GM21367 (cell line): ENCODE data around the gene ZNF836.

Experiments
- ATAC-seq: cut with Tn5 transposase; IDR thresholded peaks from one replicate; pipeline ENCODE4 v1.9.1; 2021; ENCODE audit not compliant: unreplicated experiment

The ZNF836 gene

DNA sequence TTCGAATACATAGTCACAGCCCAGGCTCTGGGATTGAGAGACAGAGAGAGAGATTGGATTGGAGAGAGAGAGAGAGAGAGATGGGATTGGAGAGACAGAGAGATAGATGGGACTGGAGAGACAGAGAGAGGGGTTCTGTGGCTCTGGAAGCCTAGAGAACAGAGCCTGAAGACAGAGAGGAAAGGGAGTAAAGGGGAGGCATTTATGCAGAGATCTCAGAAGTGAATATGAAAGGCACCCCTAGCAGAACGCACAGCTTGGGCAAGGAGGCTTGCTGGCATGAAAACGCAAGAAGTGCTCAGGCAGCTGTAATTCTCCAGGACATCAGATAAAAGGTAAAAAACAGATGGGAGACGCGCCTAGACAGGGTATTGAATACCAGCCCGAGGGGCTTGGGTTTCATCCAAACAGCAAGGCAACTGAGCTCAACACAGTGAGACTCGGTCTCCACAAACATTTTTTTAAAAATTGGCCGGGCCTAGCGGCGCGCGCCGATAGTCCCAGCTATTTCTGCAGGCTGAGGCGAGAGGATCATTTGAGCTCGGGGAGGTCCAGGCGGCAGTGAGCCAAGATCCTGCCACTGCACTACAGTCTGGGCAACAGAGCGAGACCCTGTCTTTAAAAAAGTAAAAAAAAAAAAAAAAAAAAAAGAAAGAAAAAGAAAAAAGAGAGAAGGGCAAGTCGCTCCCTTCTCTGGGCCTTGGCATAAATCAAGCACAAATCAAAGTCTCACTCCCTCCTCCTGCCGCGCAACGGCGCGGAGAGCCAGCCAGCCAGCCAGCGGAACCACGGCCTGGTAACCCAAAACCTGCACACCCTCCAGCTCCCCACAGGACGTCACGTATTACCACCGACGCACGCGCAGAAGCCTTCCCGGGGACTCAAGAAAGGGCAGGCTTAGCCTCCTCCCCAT, 17.7 kb upstream of the ZNF836 start:
- ATAC-seq, result peak; percentile 3

DNA sequence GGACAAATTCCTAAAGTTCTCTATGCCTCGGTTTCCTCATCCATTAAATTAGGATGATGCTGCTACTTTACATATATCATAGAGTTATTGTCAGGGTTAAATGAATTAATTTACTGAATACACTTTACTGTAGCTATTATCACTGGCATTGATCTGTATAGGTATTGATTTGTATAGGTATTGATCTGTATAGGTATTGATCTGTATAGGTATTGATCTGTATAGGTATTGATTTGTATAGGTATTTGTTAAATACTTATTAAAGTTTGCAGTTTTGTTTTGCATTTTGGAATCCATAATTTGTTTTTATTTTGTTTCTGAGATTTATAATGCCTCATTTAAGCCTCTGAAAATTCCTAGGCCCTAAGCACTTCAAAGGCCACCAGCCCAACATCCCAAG, 16.0 kb upstream of the ZNF836 start:
- no peak for ATAC-seq

DNA sequence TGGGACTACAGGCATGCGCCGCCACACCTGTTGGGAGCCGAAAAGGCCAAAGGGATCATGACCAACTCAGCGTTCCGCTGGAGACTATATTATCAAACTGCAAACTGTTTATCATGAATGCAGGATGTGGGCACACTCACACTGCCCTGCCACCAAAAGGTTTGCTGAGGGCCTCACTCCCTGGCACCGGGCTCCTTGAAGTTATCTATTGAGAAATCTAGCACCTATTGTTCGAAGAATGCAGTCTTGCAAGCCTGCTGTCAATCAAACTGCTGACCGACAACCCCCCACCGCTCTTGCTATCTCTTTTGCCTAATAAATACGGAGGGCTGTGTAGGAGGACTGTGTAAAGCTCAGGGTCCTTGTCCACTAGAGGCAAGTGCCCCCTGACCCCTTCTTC, 5.2 kb upstream of the ZNF836 start:
- no peak for ATAC-seq

DNA sequence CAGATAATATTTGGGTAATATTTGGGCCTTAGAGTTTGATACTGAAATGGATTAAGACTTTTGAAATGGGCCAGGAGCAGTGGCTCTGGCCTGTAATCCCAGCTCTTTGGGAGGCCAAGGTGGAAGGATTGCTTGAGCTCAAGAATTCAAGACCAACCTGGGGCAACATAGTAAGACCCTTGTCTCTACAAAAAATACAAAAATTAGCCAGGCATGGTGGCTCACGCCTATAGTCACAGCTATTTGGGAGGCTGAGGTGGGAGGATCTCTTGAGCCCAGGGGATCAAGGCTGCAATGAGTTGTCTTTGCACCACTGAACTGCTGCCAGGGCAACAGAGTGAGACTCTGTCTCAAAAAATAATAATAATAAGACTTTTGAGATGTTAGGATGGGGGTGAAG, 926 bp upstream of the ZNF836 start:
- ATAC-seq, result no peak

DNA sequence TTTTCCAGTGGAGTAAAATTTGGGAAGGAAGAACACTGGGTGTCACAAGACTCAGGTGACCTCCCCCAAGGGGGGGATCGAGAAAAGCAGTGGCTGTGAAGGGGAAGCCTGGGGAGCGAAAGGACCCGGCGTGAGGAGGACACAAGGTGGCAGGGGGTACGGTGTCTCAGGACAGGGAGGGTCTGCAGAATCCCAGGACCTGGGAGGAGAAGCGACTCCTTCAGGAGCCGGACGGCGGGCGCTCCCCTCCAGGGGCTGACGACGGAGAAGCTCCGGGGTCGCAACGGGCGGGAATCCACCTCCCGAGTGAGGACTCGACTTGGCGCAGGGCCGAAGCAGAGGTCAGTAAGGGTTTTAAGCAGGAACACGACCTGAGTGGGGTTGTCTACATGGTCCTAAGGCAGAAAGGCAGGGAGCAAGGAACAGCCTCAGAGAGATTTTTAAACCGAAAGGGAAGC, 529 bp downstream of the ZNF836 start:
- no peak for ATAC-seq

DNA sequence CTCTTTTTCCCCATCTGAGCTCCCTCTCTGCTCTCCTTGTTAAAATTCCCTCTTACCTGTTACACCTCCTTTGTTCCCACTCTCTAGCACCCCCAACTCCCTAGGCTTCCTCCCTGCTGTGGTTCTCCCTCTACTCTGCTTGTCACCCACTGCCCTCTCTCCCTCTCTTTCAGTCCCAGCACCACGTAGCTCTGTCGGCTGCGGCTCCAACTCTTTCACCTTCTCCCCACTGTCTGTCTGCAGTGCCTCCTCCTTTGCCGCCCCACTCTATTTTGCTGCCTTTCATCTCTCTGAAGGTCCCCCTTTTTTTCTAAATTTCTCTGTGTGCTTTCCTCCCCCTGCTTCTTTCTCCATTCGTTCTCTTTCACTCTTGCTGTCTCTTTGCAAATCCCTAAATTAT, 1.1 kb downstream of the ZNF836 start:
- ATAC-seq, result no peak

DNA sequence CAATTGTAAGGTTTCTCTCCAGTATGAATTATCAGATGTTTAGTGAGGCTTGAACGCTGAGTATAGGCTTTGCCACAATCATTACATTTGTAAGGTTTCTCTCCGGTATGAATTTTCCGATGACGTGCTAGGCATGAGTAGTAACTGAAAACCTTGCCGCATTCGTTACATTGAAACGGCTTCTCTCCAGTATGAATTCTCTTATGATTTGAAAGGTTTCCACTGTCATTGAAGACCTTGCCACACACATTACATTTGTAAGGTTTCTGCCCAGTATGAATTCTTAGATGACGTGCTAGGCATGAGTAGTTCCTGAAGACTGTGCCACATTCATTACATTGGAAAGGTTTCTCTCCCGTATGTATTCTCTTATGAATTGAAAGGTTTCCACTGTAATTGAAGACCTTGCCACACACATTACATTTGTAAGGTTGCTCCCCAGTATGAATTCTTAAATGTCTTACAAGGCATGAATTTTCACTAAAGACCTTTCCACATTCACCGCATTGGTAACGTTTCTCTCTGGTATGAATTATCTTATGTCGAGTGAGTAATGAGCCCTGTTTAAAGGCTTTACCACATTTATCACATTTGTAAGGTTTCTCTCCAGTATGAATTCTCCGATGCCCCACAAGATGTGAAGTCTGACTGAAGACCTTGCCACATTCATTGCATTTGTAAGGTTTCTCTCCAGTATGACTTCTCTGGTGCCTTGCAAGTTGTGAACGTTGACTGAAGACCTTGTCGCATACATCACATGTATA, 15.6 kb downstream of the ZNF836 start:
- ATAC-seq, result no peak

DNA sequence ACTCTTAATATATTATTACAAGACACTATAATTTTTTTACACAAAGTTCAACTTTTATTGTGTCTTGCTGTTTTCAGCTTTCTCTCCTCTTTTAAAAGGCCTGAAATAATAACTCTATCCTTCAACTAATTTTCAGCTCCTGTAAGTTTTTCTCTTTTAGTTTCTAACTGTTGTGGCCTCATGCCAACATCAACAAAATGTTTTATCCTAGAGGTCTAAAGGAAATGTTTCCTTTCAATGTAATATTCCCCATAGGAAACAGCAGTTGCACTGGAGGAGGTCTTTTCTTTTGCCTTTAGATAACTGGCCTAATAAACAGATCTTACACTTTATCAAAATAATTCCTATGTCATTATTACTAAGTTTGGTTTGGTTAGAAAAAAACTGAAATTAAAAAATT, 23.2 kb downstream of the ZNF836 start:
- ATAC-seq, result no peak

DNA sequence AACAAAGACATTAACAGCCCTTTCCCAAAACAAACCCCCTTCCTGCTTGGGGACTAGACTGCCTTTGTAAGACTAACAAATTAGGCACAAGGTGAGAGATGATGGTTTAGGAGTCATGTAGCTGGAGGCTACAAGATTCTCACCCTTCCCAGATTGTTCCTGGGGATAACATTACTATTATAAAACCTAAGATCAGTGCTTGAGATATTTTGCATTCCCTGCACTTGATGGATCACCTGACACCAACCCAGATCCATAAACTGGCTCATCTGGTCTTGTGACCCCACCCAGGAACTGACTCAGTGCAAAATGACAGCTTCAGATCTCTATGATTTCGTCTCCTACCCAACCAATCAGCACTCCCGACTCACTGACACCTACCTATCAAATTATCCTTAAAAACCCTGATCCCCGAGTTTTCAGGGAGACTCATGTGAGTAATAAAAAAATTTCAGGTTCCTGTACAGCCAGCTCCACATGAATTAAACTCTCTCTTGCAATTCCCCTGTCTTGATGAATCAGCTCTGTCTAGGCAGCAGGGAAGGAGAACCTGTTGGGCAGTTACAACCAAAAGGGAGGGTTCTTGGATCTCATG, 29.3 kb downstream of the ZNF836 start:
- ATAC-seq, result no peak

DNA sequence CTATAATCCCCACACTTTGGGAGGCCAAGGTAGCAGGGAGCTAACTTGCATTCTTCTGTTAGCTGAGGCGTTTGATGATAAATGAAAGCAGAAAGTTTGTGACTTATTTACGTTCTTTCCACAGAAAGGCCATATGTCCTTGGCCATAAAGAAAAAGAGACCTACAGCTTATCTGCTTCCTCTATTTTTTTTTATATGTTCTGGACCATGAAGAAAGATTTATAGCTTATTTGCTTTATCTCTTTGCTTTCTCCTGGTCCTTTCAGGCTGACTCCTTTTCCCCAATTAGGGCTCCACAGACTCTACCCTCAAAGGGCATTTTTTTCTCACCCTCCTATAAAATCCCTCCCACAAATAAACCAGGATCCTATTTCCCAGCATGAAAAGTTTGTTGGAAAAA, 30.2 kb downstream of the ZNF836 start:
- no peak for ATAC-seq

DNA sequence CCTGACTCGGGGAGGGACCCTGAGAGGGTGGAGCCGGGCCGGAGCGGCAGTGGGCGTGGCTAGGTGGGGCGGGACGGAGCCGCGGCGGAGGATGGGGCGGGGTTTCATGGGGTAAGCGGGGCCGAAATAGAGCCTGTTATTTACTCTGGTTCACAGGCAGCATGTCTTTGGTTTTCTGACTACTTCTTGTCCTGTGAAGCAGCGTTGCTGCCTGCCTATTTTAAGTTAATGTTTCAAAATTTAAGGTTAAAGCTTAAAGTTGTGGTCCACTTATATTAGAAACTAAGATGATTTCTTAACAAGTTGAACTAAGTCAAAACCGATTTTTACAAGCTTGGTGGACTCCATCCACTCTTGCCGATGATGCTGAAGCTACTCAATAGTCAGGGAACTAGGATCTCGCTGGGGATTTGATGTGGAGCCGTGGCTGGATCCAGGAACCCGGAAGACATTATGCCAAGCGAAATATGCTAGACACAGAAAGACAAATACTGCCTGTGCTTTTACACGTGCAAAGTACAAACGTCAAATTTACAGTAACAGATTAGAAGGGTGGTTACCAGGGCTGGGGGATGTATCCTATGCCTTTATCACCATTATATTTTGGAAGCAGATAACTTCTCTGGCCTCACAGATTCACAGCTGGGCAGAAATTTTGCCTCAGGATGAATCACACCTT, 31.2 kb downstream of the ZNF836 start:
- peak; percentile 81 for ATAC-seq

DNA sequence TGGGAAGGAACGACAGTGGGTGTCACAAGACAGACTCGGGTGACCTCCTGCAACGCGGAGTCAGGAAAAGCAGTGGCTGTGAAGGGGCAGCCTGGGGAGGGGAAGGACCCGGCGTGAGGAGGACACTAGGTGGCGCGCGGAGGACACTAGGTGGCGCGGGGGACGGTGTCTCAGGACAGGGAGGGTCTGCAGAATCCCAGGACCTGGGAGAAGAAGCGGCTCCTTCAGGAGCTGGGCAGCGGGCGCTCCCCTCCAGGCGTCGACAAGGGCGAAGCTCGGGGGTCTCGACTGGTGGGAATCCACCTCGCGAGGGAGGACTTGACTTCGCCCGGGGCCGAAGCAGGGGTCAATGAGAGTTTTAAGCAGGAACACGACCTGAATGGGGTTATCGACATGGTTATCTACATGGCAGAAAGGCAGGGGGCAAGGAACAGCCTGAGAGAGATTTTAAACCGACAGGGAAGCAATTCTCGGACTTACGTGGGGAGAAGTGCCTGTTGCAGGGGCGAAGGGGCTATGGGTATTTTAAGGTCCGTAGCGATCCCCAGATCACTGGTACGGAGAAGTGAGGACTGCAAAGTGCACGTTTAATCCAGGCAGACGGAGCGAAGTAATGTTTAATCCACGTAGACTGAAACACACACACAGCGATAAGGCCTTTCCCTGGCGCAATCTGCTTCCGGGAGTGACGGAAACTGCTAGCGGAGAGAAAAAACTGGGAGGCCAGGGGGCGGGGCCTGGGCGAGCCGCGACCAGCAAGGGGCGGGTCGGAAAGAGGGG, 32.0 kb downstream of the ZNF836 start, which contains the start of gene ZNF616:
Gene ZNF616 (minus strand): TSS at position 687 of the 780 bp plus-strand sequence. CDS start 9,426 bp downstream, outside the sequence.
- peak; percentile 67 for ATAC-seq

DNA sequence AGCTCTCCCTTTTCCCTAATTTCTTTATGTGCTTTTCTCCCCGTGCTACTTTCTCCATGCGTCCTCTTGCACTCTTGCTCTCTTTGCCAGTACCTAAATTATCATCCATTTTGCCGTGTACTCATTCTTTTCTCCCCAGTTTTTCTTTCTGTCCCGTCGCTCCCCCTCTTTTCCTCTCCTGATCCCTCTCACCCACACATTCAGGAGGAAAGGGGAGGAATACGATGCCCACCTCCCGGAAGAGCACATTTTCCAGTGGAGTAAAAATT, 32.5 kb downstream of the ZNF836 start:
- no peak for ATAC-seq

DNA sequence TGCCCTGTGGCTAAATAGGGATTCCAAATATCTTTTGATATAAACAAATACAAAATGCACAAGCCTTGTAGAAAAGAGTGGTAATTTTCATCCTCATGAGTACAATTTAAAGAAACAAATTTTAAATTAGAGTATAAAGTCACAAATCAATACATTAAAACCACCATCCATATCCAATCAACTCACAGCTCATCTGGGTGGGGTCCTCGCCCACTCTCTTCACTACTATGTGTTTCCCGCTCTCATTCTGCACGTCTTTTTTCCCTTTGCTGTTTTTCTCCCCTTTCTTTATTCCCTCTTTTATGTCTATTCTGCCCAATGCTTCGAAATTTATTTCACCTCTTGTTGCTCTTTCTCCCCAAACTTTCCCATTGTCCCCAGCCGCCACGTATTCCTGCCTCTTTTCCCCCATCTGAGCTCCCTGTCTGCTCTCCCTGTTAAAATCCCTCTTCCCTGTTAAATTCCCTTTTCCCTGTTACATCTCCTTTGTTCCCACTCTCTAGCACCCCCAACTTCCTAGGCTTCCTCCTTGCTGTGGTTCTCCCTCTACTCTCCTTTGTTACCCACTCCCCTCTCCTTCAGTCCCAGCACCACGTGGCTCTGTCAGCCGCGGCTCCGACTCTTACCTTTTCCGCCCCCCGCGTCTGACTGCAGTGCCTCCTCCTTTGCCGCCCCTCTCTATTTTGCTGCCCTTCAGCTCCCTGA, 33.0 kb downstream of the ZNF836 start:
- no peak for ATAC-seq

DNA sequence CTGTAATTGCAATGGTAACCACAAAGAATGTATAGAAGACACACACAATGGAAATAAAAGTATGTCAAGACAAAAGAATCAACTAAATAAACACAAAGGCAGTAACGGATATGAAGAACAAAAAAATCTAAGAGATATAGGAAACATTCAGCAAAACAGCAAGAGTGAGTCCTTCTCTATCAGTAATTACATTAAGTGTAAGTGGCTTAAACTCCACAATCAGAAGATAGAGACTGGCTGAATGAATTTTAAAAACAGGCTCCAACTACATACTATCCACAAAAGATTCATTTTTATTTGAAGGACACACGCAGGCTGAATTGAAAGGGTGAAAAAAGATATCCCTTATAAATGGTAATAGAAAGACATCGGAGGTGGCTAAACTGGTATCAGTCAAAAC, 51.1 kb downstream of the ZNF836 start:
- no peak for ATAC-seq

DNA sequence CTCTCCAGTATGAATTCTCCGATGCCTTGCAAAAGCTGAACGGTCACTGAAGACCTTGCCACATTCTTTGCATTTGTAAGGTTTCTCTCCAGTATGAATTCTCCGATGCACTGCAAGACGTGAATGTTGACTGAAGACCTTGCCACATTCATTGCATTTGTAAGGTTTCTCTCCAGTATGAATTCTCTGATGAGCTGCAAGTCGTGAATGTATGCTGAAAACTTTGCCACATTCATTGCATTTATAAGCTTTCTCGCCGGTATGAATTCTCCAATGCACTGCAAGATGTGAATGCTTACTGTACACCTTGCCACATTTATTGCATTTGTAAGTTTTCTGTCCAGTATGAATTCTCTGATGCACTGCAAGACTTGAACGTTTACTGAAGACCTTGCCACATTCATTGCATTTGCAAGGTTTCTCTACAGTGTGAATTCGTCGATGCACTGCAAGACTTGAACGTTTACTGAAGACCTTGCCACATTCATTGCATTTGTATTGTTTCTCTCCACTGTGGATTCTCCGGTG, 55.8 kb downstream of the ZNF836 start:
- ATAC-seq, result no peak

DNA sequence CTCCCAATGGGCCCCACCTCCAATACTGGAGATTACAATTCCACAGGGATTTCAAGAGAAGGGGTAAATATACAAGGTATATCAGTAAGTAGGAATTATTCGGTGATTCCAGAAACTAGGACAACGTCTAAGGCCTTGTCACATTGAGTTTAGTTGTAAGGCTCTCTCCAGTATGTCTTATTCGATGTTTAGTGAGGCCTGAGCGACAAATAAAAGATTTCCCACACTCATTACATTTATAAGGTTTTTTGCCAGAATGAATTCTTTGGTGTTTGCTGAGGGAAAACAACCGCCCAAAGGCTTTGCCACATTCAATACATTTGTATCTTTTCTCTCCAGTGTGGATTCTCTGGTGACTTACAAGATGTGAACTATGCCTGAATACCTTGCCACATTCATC, 56.7 kb downstream of the ZNF836 start:
- no peak for ATAC-seq

DNA sequence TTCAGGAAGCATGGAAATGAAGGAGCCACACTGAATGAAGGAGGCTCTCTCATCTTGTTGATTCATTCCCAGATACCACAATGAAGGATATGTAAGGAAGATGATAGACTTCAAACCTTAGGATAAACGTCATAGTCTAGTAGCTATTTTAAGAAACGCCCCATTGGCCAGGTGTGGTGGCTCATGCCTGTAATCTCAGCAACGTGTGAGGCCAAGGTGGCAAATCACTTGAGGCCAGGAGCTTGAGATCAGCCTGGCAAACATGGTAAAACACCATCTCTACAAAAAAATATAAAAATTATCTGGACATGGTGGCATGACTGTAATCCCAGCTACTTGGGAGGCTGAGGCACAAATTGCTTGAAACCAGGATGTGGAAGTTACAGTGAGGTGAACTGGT, 58.8 kb downstream of the ZNF836 start:
- no peak for ATAC-seq

DNA sequence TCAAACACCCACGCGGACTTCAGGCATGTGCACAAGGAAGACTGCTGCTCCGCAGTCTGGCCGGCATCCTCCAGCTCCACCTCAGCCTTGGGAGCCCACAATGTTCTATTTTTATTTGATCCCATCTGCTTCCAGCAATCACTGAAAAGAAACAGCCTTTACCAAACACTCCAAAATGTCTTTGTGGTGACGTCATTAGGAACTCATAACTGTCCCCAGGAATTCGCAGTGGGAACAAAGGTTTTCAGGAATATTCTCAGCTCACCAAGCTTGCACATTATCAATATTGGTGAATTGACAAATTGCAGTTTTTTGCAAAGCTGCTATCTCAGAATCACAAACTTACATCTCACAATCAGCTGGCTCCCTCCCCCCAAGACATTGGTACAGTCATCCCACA, 60.6 kb downstream of the ZNF836 start:
- no peak for ATAC-seq
